Ishikawa (cell line): ENCODE data around the gene THOC7.

Experiments
- CEBPB ChIP-seq: IDR thresholded peaks from 2 replicates; pipeline ENCODE4 v1.6.1; 2012
- CREB1 ChIP-seq: IDR thresholded peaks from 2 replicates; pipeline ENCODE4 v1.6.1; 2012; ENCODE audit warnings: low read depth
- EP300 ChIP-seq: IDR thresholded peaks from 2 replicates; pipeline ENCODE4 v1.6.1; 2012; ENCODE audit warnings: borderline replicate concordance
- FOXM1 ChIP-seq: IDR thresholded peaks from 2 replicates; pipeline ENCODE4 v1.6.1; 2012; ENCODE audit warnings: low read depth, borderline replicate concordance
- MAX ChIP-seq: IDR thresholded peaks from 2 replicates; pipeline ENCODE4 v1.6.1; 2012
- NFIC ChIP-seq: IDR thresholded peaks from 2 replicates; pipeline ENCODE4 v1.6.1; 2012
- RAD21 ChIP-seq: IDR thresholded peaks from 2 replicates; pipeline ENCODE4 v1.6.1; 2012; ENCODE audit warnings: low read depth
- TAF1 ChIP-seq: IDR thresholded peaks from 2 replicates; pipeline ENCODE4 v1.6.1; 2012; ENCODE audit warnings: low read depth, mild to moderate bottlenecking
- TCF12 ChIP-seq: IDR thresholded peaks from 2 replicates; pipeline ENCODE4 v1.6.1; 2012; ENCODE audit warnings: low read depth
- YY1 ChIP-seq: IDR thresholded peaks from 2 replicates; pipeline ENCODE4 v1.6.1; 2012; ENCODE audit warnings: low read depth
- ZBTB7A ChIP-seq: IDR thresholded peaks from 2 replicates; pipeline ENCODE4 v1.6.1; 2012; ENCODE audit warnings: low read depth
- TF ChIP-seq, protein P1 (sequence below): IDR thresholded peaks from 2 replicates; pipeline ENCODE4 v1.6.1; 2012; ENCODE audit warnings: low read depth, mild to moderate bottlenecking
- TF ChIP-seq, protein P2 (sequence below): IDR thresholded peaks from 2 replicates; pipeline ENCODE4 v1.6.1; 2012

DNA sequence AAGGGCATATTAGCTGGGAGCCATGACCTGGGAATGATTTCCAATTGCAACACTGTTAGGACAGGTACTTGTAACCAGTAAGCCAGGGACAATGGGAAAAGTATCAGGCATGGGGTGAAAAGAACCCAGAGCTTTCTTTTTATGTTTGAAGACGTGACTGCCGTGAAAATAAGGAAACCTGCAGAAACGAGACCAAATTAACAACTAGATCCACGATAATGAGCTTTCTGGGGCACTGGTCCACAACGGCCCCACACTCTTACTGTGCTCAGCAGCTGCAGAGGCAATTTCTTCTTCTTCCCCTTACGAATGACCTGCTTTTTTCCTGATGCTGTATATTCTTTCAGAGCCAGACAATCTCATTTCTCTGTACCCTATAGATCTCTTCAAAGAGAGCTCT, 33.1 kb downstream of the THOC7 start:
- TF ChIP-seq FOXM1 (no peak), CEBPB (no peak), TAF1 (no peak), RAD21 (no peak), TCF12 (no peak), ZBTB7A (no peak), CREB1 (no peak), EP300 (no peak), NFIC (no peak), MAX (no peak), YY1 (no peak)
- TF ChIP-seq, protein P1, sequence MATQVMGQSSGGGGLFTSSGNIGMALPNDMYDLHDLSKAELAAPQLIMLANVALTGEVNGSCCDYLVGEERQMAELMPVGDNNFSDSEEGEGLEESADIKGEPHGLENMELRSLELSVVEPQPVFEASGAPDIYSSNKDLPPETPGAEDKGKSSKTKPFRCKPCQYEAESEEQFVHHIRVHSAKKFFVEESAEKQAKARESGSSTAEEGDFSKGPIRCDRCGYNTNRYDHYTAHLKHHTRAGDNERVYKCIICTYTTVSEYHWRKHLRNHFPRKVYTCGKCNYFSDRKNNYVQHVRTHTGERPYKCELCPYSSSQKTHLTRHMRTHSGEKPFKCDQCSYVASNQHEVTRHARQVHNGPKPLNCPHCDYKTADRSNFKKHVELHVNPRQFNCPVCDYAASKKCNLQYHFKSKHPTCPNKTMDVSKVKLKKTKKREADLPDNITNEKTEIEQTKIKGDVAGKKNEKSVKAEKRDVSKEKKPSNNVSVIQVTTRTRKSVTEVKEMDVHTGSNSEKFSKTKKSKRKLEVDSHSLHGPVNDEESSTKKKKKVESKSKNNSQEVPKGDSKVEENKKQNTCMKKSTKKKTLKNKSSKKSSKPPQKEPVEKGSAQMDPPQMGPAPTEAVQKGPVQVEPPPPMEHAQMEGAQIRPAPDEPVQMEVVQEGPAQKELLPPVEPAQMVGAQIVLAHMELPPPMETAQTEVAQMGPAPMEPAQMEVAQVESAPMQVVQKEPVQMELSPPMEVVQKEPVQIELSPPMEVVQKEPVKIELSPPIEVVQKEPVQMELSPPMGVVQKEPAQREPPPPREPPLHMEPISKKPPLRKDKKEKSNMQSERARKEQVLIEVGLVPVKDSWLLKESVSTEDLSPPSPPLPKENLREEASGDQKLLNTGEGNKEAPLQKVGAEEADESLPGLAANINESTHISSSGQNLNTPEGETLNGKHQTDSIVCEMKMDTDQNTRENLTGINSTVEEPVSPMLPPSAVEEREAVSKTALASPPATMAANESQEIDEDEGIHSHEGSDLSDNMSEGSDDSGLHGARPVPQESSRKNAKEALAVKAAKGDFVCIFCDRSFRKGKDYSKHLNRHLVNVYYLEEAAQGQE = no peak
- TF ChIP-seq, protein P2, sequence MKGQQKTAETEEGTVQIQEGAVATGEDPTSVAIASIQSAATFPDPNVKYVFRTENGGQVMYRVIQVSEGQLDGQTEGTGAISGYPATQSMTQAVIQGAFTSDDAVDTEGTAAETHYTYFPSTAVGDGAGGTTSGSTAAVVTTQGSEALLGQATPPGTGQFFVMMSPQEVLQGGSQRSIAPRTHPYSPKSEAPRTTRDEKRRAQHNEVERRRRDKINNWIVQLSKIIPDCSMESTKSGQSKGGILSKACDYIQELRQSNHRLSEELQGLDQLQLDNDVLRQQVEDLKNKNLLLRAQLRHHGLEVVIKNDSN = no peak
